Right renal cortex interstitium (tissue), 3 donors: ENCODE measurements around the gene GCC2. TPM values are rescaled to one million over a fixed set of nuclear protein-coding genes. Genes with fewer than 3 reads are reported as not detected.
"Not testable (repeated sequence)": the region's sequence is repeated elsewhere in the genome, so short reads cannot be mapped to it uniquely, and the experiment has no call there.

Source experiments
- DNase-seq, 3 donors: peaks; one replicate each; pipeline ENCODE4 v3.0.0-alpha.2; 2013; ENCODE audit warnings: low read depth in 3 of 3, low spot score in 2 of 3
- polyA plus RNA-seq, 3 donors: library from polyadenylated mRNA; unstranded; fragments of 120-200 nt; gene quantifications; one replicate each; pipeline ENCODE4 v1.2.1, GENCODE V29; 2013; ENCODE audit not compliant: insufficient read length in 3 of 3

GCC2 gene
- polyA plus RNA-seq, 3 donors: 50.8 to 57.1 (median 55.3) TPM

- not testable (repeated sequence) for DNase-seq
Observed at GRCh38 chr2:108435578-108435977, 13.4 kb upstream of the GCC2 start.

- no peak for DNase-seq
Observed at GRCh38 chr2:108436976-108437375, 12.0 kb upstream of the GCC2 start.

- no peak for DNase-seq
Observed at GRCh38 chr2:108441712-108442111, 7.3 kb upstream of the GCC2 start.

- DNase-seq: no peak
Observed at GRCh38 chr2:108444941-108445840, 3.8 kb upstream of the GCC2 start.

- DNase-seq: no peak
Observed at GRCh38 chr2:108446703-108447102, 2.3 kb upstream of the GCC2 start.

GRCh38 chr2:108447947-108448677 lies 894 bp upstream of the GCC2 start:
- DNase-seq: peak; percentile 6 to 9 (median 8)

- DNase-seq: peak; percentile 32 to 43 (median 41)
Observed at GRCh38 chr2:108449410-108450130, 564 bp downstream of the GCC2 start.

- no peak for DNase-seq
Observed at GRCh38 chr2:108450863-108451262, 1.9 kb downstream of the GCC2 start.

- no peak for DNase-seq
Observed at GRCh38 chr2:108451976-108452375, 3.0 kb downstream of the GCC2 start.

- DNase-seq: not testable (repeated sequence)
Observed at GRCh38 chr2:108453530-108453929, 4.5 kb downstream of the GCC2 start.

GRCh38 chr2:108454440-108454839 lies 5.4 kb downstream of the GCC2 start:
- no peak for DNase-seq

GRCh38 chr2:108455571-108455970 lies 6.6 kb downstream of the GCC2 start:
- DNase-seq: no peak

GRCh38 chr2:108458082-108458481 lies 9.1 kb downstream of the GCC2 start:
- DNase-seq: no peak

- no peak for DNase-seq
Observed at GRCh38 chr2:108459441-108459840, 10.4 kb downstream of the GCC2 start.

GRCh38 chr2:108460345-108461037 lies 11.5 kb downstream of the GCC2 start:
- no peak for DNase-seq

- DNase-seq: no peak
Observed at GRCh38 chr2:108477099-108477498, 28.1 kb downstream of the GCC2 start.

- no peak for DNase-seq
Observed at GRCh38 chr2:108485253-108485652, 36.2 kb downstream of the GCC2 start.

- no peak for DNase-seq
Observed at GRCh38 chr2:108490506-108491122, 41.6 kb downstream of the GCC2 start.

GRCh38 chr2:108491848-108492247 lies 42.8 kb downstream of the GCC2 start:
- DNase-seq: no peak

- DNase-seq: no peak
Observed at GRCh38 chr2:108492364-108492763, 43.4 kb downstream of the GCC2 start.
